Stomach (tissue), 4 donors: ENCODE measurements around the gene TRAF7.

ENCODE experiments used
- EP300 ChIP-seq: sonication (generic); formaldehyde crosslinking; IDR thresholded peaks from one replicate; pipeline ENCODE4 v1.6.1; 2017; ENCODE audit warnings: antibody characterized with exemption
- POLR2AphosphoS5 ChIP-seq, 3 donors: sonication (generic); formaldehyde crosslinking; IDR thresholded peaks; one replicate each; pipeline ENCODE4 v1.6.1; 2016; ENCODE audit warnings: antibody characterized with exemption in 3 of 3

DNA sequence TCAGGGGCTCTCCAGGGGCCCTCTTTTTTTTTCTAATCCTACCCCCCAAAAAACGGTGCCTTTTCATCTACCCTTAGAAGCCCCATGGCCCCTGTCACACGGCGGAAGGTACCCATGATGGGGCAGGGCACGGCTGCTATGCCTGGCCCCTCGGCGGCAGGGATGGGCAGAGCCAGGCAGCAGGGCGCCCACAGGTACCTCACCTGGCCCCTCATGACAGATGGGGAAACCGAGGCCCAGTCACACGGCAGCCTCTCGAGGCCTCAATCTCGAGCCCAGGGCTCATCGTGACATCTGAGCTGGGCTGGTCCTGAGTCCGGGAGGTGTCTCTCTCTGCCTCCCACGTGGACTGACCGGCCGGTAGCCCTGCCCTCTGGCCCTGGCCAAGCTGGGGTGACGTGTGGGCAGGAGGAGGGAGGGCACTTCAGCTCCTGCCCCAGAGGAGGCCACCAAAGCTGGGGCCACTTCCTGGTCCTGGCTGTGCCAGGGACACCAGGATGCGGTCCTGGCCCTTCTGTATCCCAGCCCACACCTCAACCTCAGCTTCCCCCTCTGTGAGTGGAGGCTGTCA lies 11.6 kb downstream of the TRAF7 start:
- TF ChIP-seq EP300: no peak
- no peak for TF ChIP-seq POLR2AphosphoS5 (IDR thresholded peaks at IDR 0.05)
